GM12878 (cell line): ENCODE results near the gene GRIP2. TPM values are rescaled to one million over a fixed set of nuclear protein-coding genes. Genes with fewer than 3 reads are reported as not detected.

Experiments
- ATAC-seq: fragments of 200-7000 bp; cut with Tn5 transposase; 3 replicates; pipeline ENCODE4 v1.9.1; 2020; ENCODE audit warnings: mild to moderate bottlenecking, moderate library complexity
- BruUV-seq: library from RNA; stranded (reverse); fragments of 400-500 nt; replicated peaks from 2 replicates; lab custom pipeline; 2021; lab: Mats Ljungman, UMichigan
- CTCF ChIA-PET: fragments of 300-600 bp; sonication (Branson Sonifier 250); formaldehyde crosslinking; extraction: SDS; loops from one replicate; lab custom pipeline; 2021; ENCODE audit warnings: inconsistent platforms; lab: Yijun Ruan, JAX
- POLR2A ChIA-PET: fragments of 350-600 bp; formaldehyde crosslinking; extraction: SDS; loops from one replicate; lab custom pipeline; 2021; ENCODE audit warnings: inconsistent platforms; lab: Charles Lee
- RAD21 ChIA-PET: fragments of 300-600 bp; sonication (Branson Sonifier 250); formaldehyde crosslinking; loops from one replicate; lab custom pipeline; 2023; ENCODE audit warnings: antibody characterized with exemption; ENCODE audit not compliant: unreplicated experiment; lab: Charles Lee
- SMC1A ChIA-PET: fragments of 300-600 bp; sonication (Branson Sonifier 250); formaldehyde crosslinking; loops from one replicate; lab custom pipeline; 2023; ENCODE audit not compliant: unreplicated experiment, uncharacterized antibody; lab: Charles Lee
- DNase-seq: peaks from one replicate; pipeline ENCODE4 v3.0.0-alpha.2; 2011; ENCODE audit warnings: low read depth, low spot score
- FAIRE-seq: peaks from 3 replicates; lab custom pipeline; 2011; peaks lifted over from hg19 to GRCh38; lab: Jason Lieb, UNC
- H2AFZ ChIP-seq: 2 replicates; pipeline ENCODE4 v1.6.0; 2011; ENCODE audit warnings: low read depth, low read length, control low read depth; ENCODE audit not compliant: control insufficient read depth
- H3K27ac ChIP-seq: 2 replicates; pipeline ENCODE4 v1.5.1; 2011; ENCODE audit warnings: control low read depth; ENCODE audit not compliant: control insufficient read depth, insufficient read depth
- H3K27me3 ChIP-seq, 2 experiments: replicated peaks in 1 of 2; 2 replicates each; pipeline versions ENCODE4 v1.6.0 to v1.6.1; 2011; ENCODE audit warnings: low read length in 1 of 2; ENCODE audit not compliant: control insufficient read depth in 2 of 2, insufficient read depth in 2 of 2
- H3K36me3 ChIP-seq, 2 experiments: 2 replicates each; pipeline ENCODE4 v1.5.1; 2011; ENCODE audit warnings: low read length in 1 of 2; ENCODE audit not compliant: control insufficient read depth in 2 of 2, insufficient read depth in 2 of 2
- H3K4me1 ChIP-seq: 2 replicates; pipeline ENCODE4 v1.6.1; 2011; ENCODE audit warnings: mild to moderate bottlenecking, low read length, moderate library complexity, mixed read lengths; ENCODE audit not compliant: control insufficient read depth, insufficient read depth
- H3K4me2 ChIP-seq: 2 replicates; pipeline ENCODE4 v1.6.0; 2011; ENCODE audit warnings: control low read depth; ENCODE audit not compliant: control insufficient read depth, insufficient read depth
- H3K4me3 ChIP-seq: fragments of 200-600 bp; sonication (generic); 2 replicates; pipeline ENCODE4 v1.5.1; 2016
- H3K79me2 ChIP-seq: 2 replicates; pipeline ENCODE4 v1.6.0; 2011; ENCODE audit warnings: low read length; ENCODE audit not compliant: control insufficient read depth, insufficient read depth
- H3K9ac ChIP-seq: 2 replicates; pipeline ENCODE4 v1.8.0; 2011; ENCODE audit warnings: low read length, control low read depth, mixed read lengths; ENCODE audit not compliant: control insufficient read depth, insufficient read depth
- H3K9me3 ChIP-seq: replicated peaks from 3 replicates; pipeline ENCODE4 v1.5.1; 2011; ENCODE audit warnings: mild to moderate bottlenecking, low read length; ENCODE audit not compliant: control insufficient read depth, insufficient read depth
- H4K20me1 ChIP-seq: 2 replicates; pipeline ENCODE4 v1.6.0; 2011; ENCODE audit not compliant: control insufficient read depth, insufficient read depth
- HDGF ChIP-seq: fragments of 450-650 bp; IDR thresholded peaks from 2 replicates; pipeline ENCODE4 v1.6.1; 2016; ENCODE audit warnings: antibody characterized with exemption
- RAD21 ChIP-seq: IDR thresholded peaks from 2 replicates; pipeline ENCODE4 v1.6.1; 2011; ENCODE audit warnings: mild to moderate bottlenecking, low read depth, low read length, moderate library complexity; ENCODE audit not compliant: insufficient read depth
- ZNF622 ChIP-seq: fragments of 450-650 bp; IDR thresholded peaks from 2 replicates; pipeline ENCODE4 v1.6.1; 2017; ENCODE audit warnings: mild to moderate bottlenecking, inconsistent platforms
- WGBS: methylation state at CpG from one replicate; pipeline ENCODE4 v1.1.6; 2016; ENCODE audit warnings: low lambda C conversion rate; ENCODE audit not compliant: insufficient replicate concordance, insufficient coverage; ENCODE audit errors: missing lambda C conversion rate; 5-methylcytosine and 5-hydroxymethylcytosine counted together
- in situ Hi-C: fragments of 300-500 bp; cut with MboI; formaldehyde crosslinking; loops from 9 replicates; pipeline ENCODE4 v1.14.3; 2018; ENCODE audit warnings: mixed read lengths
- intact Hi-C: fragments of 100-400 bp; cut with micrococcal nuclease; formaldehyde crosslinking; loops from one replicate; pipeline ENCODE4 v1.14.2; 2022; ENCODE audit not compliant: unreplicated experiment
- polyA plus RNA-seq, 11 experiments: library from polyadenylated mRNA; depleted of rRNA in 4 of 11; unstranded in 6 of 11; stranded (reverse) in 5 of 11; fragments of >200 nt; fragmentation: Nextera tagmentation in 4 of 11; fragmentation: Illumina TruSeq in 1 of 11; extraction: Ambion mirVana in 4 of 11; extraction: Trizol in 1 of 11; gene quantifications; 1 replicate in 1 of 11; 2 replicates in 10 of 11; pipeline versions ENCODE4 v1.2.1 to v1.2.3, GENCODE V29; 2011 to 2016; ENCODE audit warnings: inconsistent platforms in 2 of 11, missing spikeins in 2 of 11, low read depth in 1 of 11
- total RNA-seq, 4 experiments: library from RNA; depleted of rRNA in 3 of 4; stranded (reverse); fragments of >200 nt in 3 of 4; fragmentation: Illumina TruSeq in 1 of 4; extraction: Trizol in 1 of 4; gene quantifications; 2 replicates each; pipeline versions ENCODE4 v1.2.1 to v1.2.3, GENCODE V29; 2013 to 2021
- TF ChIP-seq, protein P1 (sequence below), 3 experiments: IDR thresholded peaks in 2 of 3; conservative IDR thresholded peaks in 1 of 3; 2 replicates each; pipeline ENCODE4 v1.5.1; 2011; ENCODE audit warnings: low read depth in 3 of 3, low read length in 3 of 3, mild to moderate bottlenecking in 3 of 3, control low read depth in 2 of 3, moderate library complexity in 2 of 3, inconsistent platforms in 1 of 3, mixed read lengths in 1 of 3; ENCODE audit not compliant: control insufficient read depth in 2 of 3, insufficient read depth in 1 of 3; ENCODE audit errors: extremely low read depth in 1 of 3
- TF ChIP-seq, protein P2 (sequence below): fragments of 450-650 bp; formaldehyde crosslinking; IDR thresholded peaks from 2 replicates; pipeline ENCODE4 v1.4.0; 2022; ENCODE audit warnings: mild to moderate bottlenecking, moderate library complexity

GRIP2 gene
- total and polyA plus RNA-seq, 10 of the 15 experiments (the other 5 are each of a cell fraction or from before 2014, with no cell fraction given): not detected

DNA sequence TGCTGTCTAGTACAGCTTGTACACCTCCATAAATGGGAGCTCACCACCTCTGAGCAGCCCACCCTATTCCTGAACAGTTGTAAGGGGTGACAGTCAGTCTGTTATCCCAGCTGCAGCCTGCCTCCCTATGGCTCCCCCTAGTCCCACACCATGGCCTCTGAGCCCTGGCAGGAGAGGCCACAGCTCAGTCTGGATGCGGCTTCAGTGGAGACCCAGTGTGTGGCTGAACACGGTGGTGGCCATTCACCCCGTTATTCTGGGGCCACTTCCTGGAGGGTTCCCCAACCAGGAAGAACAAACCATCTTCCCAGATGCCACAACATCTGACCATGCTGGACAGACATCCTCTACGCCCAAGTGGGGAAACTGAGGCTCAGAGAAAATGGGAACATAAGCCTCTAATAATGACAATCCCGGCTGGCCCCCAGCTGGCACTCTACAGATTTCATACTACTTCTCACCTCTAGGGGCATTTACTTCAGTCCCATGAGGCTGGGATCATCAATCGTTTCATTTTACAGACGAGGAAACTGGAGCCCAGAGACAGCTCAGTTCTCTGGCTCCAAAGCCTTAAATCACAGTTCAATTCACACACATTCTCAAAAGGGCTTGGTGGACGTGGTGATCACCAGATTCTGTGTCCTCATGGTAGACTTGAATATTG lies 9.2 kb upstream of the GRIP2 start:
- POLR2A ChIA-PET: no interaction called here
- no TSS peak for BruUV-seq
- no peaks in the 10 kb centered on the region for H3K36me3 ChIP-seq
- ATAC-seq (peak; percentile 76), DNase-seq (no peak), FAIRE-seq (peak; percentile 23)
- TF ChIP-seq RAD21 (0 out of 2 replicates have a peak, but pooled peaks have one; percentile 5), ZNF622 (no peak), HDGF (no peak)
- TF ChIP-seq, protein P1, sequence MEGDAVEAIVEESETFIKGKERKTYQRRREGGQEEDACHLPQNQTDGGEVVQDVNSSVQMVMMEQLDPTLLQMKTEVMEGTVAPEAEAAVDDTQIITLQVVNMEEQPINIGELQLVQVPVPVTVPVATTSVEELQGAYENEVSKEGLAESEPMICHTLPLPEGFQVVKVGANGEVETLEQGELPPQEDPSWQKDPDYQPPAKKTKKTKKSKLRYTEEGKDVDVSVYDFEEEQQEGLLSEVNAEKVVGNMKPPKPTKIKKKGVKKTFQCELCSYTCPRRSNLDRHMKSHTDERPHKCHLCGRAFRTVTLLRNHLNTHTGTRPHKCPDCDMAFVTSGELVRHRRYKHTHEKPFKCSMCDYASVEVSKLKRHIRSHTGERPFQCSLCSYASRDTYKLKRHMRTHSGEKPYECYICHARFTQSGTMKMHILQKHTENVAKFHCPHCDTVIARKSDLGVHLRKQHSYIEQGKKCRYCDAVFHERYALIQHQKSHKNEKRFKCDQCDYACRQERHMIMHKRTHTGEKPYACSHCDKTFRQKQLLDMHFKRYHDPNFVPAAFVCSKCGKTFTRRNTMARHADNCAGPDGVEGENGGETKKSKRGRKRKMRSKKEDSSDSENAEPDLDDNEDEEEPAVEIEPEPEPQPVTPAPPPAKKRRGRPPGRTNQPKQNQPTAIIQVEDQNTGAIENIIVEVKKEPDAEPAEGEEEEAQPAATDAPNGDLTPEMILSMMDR (IDR thresholded peaks at IDR 0.05 in 2 of 3, conservative IDR thresholded peaks at IDR 0.05 in 1 of 3; ENCODE audit: control insufficient read depth in 2 of 3, extremely low read depth in 1 of 3, insufficient read depth in 1 of 3, low read depth in 3 of 3, low read length in 3 of 3): peak; percentile 15 to 40 (median 31); a peak in 4 of 6 replicates
- TF ChIP-seq, protein P2, sequence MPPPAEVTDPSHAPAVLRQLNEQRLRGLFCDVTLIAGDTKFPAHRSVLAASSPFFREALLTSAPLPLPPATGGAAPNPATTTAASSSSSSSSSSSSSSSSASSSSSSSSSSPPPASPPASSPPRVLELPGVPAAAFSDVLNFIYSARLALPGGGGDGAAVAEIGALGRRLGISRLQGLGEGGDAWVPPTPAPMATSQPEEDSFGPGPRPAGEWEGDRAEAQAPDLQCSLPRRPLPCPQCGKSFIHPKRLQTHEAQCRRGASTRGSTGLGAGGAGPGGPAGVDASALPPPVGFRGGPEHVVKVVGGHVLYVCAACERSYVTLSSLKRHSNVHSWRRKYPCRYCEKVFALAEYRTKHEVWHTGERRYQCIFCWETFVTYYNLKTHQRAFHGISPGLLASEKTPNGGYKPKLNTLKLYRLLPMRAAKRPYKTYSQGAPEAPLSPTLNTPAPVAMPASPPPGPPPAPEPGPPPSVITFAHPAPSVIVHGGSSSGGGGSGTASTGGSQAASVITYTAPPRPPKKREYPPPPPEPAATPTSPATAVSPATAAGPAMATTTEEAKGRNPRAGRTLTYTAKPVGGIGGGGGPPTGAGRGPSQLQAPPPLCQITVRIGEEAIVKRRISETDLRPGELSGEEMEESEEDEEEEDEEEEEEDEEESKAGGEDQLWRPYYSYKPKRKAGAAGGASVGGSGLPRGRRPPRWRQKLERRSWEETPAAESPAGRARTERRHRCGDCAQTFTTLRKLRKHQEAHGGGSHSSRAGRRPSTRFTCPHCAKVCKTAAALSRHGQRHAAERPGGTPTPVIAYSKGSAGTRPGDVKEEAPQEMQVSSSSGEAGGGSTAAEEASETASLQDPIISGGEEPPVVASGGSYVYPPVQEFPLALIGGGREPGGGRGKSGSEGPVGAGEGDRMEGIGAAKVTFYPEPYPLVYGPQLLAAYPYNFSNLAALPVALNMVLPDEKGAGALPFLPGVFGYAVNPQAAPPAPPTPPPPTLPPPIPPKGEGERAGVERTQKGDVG (CRISPR knock-in tag): no peak
- 19% methylated on average over 8 of the region's 8 CpGs for WGBS
- H3K4me2 ChIP-seq: no peak overlapping the region
- no peaks in the 10 kb centered on the region for H3K4me1 ChIP-seq
- no peak overlapping the region for H3K9ac ChIP-seq
- H3K4me3 ChIP-seq: no peak overlapping the region
- CTCF ChIA-PET: no interaction called here
- in situ Hi-C loops: no loop called here
- H3K79me2 ChIP-seq: no peaks in the 10 kb centered on the region
- H3K27ac ChIP-seq: no peak overlapping the region
- no peaks in the 10 kb centered on the region for H4K20me1 ChIP-seq
- H3K9me3 ChIP-seq: no peaks in the 10 kb centered on the region
- RAD21 ChIA-PET: interaction anchor here (0.9 to 1.7 kb wide), 2 partner anchors 232 to 288 kb away, joined by 3 to 5 read pairs; no protein-coding TSS in a partner anchor
- H3K27me3 ChIP-seq: peaks cover 2 to 3% of the 10 kb centered on the region in 2 experiments; a peak in 2 of 4 replicates
- intact Hi-C loops: loop anchor here (2.0 kb wide), 1 partner anchor 41 kb away; no protein-coding TSS in a partner anchor
- no peak overlapping the region for H2AFZ ChIP-seq
- SMC1A ChIA-PET: no interaction called here
